GM19452 (cell line): ENCODE data around the gene CLUH.
"Not testable (repeated sequence)": the region's sequence is repeated elsewhere in the genome, so short reads cannot be mapped to it uniquely, and the experiment has no call there.

Source experiments
- ATAC-seq: cut with Tn5 transposase; IDR thresholded peaks from one replicate; pipeline ENCODE4 v1.9.1; 2021; ENCODE audit not compliant: unreplicated experiment

The CLUH gene

GRCh38 chr17:2690165-2691068, 21.1 kb downstream of the CLUH start:
- no peak for ATAC-seq

GRCh38 chr17:2689411-2690164, 22.0 kb downstream of the CLUH start:
- ATAC-seq = no peak

GRCh38 chr17:2688351-2689342, 22.9 kb downstream of the CLUH start:
- ATAC-seq = no peak

- ATAC-seq = no peak
Measured at GRCh38 chr17:2687074-2687418, 24.5 kb downstream of the CLUH start.

GRCh38 chr17:2685696-2686095, 25.9 kb downstream of the CLUH start:
- ATAC-seq = no peak

GRCh38 chr17:2684549-2684948, 27.0 kb downstream of the CLUH start:
- no peak for ATAC-seq

GRCh38 chr17:2683912-2684311, 27.7 kb downstream of the CLUH start:
- no peak for ATAC-seq

- no peak for ATAC-seq
Measured at GRCh38 chr17:2682176-2682938, 29.2 kb downstream of the CLUH start.

GRCh38 chr17:2681650-2682049, 29.9 kb downstream of the CLUH start:
- ATAC-seq = no peak

GRCh38 chr17:2680961-2681360, 30.6 kb downstream of the CLUH start:
- ATAC-seq = no peak

- not testable (repeated sequence) for ATAC-seq
Measured at GRCh38 chr17:2679247-2679646, 32.3 kb downstream of the CLUH start.

- ATAC-seq = no peak
Measured at GRCh38 chr17:2672026-2672425, 39.5 kb downstream of the CLUH start.

- not testable (repeated sequence) for ATAC-seq
Measured at GRCh38 chr17:2660410-2660809, 51.2 kb downstream of the CLUH start.

GRCh38 chr17:2659337-2659736, 52.2 kb downstream of the CLUH start:
- ATAC-seq = not testable (repeated sequence)

GRCh38 chr17:2656283-2656682, 55.3 kb downstream of the CLUH start:
- ATAC-seq = no peak

- ATAC-seq = no peak
Measured at GRCh38 chr17:2655546-2655945, 56.0 kb downstream of the CLUH start.

- ATAC-seq = not testable (repeated sequence)
Measured at GRCh38 chr17:2652911-2653310, 58.7 kb downstream of the CLUH start.

GRCh38 chr17:2649191-2649590, 62.4 kb downstream of the CLUH start:
- ATAC-seq = no peak

GRCh38 chr17:2647957-2648356, 63.6 kb downstream of the CLUH start:
- no peak for ATAC-seq

- ATAC-seq = no peak
Measured at GRCh38 chr17:2644971-2645370, 66.6 kb downstream of the CLUH start.
